PC-3 (cell line): ENCODE data around the gene TTC23L.
A peak's percentile ranks its signal among the peaks of the same experiment; 100 is the strongest.

ENCODE experiments used
- CTCF ChIP-seq: fragments of 300-600 bp; sonication (generic); conservative IDR thresholded peaks from 2 replicates; pipeline ENCODE4 v1.5.1; 2017; ENCODE audit warnings: antibody characterized with exemption, low read depth, mild to moderate bottlenecking, low read length
- EZH2 ChIP-seq: fragments of 300-600 bp; sonication (generic); IDR thresholded peaks from one replicate; pipeline ENCODE4 v1.6.1; 2017; ENCODE audit warnings: antibody characterized with exemption, mild to moderate bottlenecking, low read length; ENCODE audit not compliant: unreplicated experiment
- EZH2phosphoT487 ChIP-seq: fragments of 300-600 bp; sonication (generic); IDR thresholded peaks from 2 replicates; pipeline ENCODE4 v1.6.1; 2018; ENCODE audit warnings: mild to moderate bottlenecking, antibody characterized with exemption, low read length, borderline replicate concordance

GRCh38 chr5:34919077-34919476 lies 80.1 kb downstream of the TTC23L start:
- TF ChIP-seq EZH2: no peak
- peak; percentile 37; the same call in 1 of the 2 replicates for TF ChIP-seq CTCF
- no peak for TF ChIP-seq EZH2phosphoT487
